ENCODE measurements around the gene HMMR.

- TF ChIP-seq, protein P1, sequence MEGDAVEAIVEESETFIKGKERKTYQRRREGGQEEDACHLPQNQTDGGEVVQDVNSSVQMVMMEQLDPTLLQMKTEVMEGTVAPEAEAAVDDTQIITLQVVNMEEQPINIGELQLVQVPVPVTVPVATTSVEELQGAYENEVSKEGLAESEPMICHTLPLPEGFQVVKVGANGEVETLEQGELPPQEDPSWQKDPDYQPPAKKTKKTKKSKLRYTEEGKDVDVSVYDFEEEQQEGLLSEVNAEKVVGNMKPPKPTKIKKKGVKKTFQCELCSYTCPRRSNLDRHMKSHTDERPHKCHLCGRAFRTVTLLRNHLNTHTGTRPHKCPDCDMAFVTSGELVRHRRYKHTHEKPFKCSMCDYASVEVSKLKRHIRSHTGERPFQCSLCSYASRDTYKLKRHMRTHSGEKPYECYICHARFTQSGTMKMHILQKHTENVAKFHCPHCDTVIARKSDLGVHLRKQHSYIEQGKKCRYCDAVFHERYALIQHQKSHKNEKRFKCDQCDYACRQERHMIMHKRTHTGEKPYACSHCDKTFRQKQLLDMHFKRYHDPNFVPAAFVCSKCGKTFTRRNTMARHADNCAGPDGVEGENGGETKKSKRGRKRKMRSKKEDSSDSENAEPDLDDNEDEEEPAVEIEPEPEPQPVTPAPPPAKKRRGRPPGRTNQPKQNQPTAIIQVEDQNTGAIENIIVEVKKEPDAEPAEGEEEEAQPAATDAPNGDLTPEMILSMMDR (optimal IDR thresholded peaks at IDR 0.05 in 1 of 3, IDR thresholded peaks at IDR 0.05 in 1 of 3, conservative IDR thresholded peaks at IDR 0.05 in 1 of 3; ENCODE audit: extremely low read depth in 1 of 3, insufficient read depth in 2 of 3, low read length in 3 of 3) = no peak
- TF ChIP-seq EZH2 (IDR thresholded peaks at IDR 0.05; ENCODE audit: low read length) = no peak
Observed at GRCh38 chr5:163475411-163475810, 15.0 kb downstream of the HMMR start.
